GM12801 (cell line): ENCODE data around the gene XXYLT1.

Source experiments
- TF ChIP-seq, protein P1 (sequence below): IDR thresholded peaks from one replicate; pipeline ENCODE4 v1.5.1; 2011; ENCODE audit warnings: control low read depth; ENCODE audit not compliant: insufficient read length; ENCODE audit errors: extremely low read depth

The XXYLT1 gene

GRCh38 chr3:195048059-195048905, 222.7 kb downstream of the XXYLT1 start:
- TF ChIP-seq, protein P1, sequence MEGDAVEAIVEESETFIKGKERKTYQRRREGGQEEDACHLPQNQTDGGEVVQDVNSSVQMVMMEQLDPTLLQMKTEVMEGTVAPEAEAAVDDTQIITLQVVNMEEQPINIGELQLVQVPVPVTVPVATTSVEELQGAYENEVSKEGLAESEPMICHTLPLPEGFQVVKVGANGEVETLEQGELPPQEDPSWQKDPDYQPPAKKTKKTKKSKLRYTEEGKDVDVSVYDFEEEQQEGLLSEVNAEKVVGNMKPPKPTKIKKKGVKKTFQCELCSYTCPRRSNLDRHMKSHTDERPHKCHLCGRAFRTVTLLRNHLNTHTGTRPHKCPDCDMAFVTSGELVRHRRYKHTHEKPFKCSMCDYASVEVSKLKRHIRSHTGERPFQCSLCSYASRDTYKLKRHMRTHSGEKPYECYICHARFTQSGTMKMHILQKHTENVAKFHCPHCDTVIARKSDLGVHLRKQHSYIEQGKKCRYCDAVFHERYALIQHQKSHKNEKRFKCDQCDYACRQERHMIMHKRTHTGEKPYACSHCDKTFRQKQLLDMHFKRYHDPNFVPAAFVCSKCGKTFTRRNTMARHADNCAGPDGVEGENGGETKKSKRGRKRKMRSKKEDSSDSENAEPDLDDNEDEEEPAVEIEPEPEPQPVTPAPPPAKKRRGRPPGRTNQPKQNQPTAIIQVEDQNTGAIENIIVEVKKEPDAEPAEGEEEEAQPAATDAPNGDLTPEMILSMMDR = no peak

GRCh38 chr3:195047536-195047935, 223.4 kb downstream of the XXYLT1 start:
- TF ChIP-seq, protein P1 = no peak

DNA sequence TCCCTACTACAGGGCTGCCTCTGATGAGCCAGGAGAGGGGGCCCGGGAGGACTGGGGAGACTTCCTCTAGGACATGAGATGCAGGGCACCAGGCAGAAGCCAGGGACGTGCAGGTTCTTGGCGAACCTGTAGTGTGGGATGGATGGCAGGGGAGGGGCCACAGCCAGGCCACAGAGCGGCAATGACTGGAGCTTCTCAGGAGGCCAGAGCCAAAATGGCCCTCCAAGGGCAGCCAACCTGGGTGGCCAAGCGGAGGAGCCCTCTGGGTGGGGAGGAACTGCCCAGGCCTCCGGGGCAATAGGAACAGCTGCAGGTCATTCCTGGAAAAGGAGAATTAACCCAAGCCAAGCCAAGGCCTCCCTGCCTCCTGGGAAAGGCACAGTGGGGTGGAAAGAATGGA, 224.5 kb downstream of the XXYLT1 start:
- TF ChIP-seq, protein P1 = no peak

GRCh38 chr3:195045481-195046210, 225.3 kb downstream of the XXYLT1 start:
- TF ChIP-seq, protein P1 = no peak

DNA sequence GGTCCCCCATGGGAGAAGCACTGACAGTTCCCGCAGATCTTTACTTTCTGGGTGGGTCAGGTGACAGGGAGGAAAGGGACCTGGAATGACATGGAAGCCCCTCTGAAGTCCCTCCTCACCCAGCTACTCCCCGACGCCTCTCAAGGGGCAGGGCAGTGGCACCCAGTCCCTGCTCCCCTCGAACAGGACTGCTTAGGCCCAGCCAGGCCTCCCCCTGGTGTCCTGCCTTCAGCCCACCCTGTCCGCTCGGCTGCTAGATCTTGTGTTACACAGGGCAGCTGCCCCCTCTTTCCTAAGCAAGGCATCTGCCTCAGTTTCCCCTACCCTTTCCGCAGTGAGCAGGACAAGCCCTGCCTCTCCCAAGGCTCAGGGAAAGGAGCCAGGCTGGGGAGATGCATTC, 226.5 kb downstream of the XXYLT1 start:
- TF ChIP-seq, protein P1 = no peak

DNA sequence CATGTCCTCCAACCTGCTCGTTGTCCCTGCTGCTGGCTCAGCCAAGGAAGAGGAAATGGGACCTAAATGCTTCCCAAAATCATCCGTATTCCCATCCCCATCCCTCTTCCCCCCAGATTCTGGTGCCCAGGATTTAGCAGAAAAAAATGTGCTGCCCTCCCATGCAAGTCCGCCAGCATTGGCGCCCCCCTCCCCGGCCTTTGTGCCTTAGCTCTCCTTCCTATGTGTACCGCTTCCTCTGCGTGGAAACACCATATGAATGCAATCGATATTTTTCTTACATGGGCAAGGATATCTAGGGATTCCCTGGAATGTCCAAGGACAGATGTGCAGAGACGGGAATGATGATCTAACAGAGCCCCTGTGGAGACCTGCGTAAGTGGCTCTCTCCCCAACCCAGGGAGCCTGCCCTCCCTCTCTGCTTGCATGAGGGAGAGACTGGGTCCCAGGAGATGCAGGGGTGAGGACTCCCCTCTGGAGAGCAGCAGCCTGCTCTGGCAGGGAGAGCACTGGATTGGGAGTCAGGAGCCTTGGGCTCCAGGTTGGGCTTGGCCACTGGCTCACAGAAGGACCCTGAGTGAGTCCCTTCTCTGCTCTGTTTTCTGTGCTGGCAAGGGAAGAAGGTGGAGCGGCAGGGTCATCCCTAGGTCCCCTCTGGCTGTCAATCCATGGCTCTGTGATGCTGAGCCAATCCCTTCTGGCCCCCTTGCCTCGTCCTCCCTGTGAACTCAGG, 227.2 kb downstream of the XXYLT1 start:
- TF ChIP-seq, protein P1 = no peak
